Activated B cell treated with CpG ODN at 0.5 μM for 24 hours (primary cell): ENCODE measurements around the gene TP53I13. TPM values are rescaled to one million over a fixed set of nuclear protein-coding genes. Genes with fewer than 3 reads are reported as not detected.

ENCODE experiments used
- ATAC-seq: fragments of 200-7000 bp; cut with Tn5 transposase; one replicate; pipeline ENCODE4 v1.10.0; 2021; ENCODE audit warnings: low read depth, mild to moderate bottlenecking, moderate library complexity
- CTCF ChIA-PET: fragments of 350-600 bp; sonication (Branson Sonifier 250); formaldehyde crosslinking; loops from one replicate; lab custom pipeline; 2021; ENCODE audit warnings: antibody characterized with exemption; lab: Charles Lee
- POLR2A ChIA-PET: fragments of 350-600 bp; sonication (Branson Sonifier 250); formaldehyde crosslinking; loops from one replicate; lab custom pipeline; 2021; ENCODE audit warnings: antibody characterized with exemption; lab: Charles Lee
- DNase-seq: peaks from one replicate; pipeline ENCODE4 v3.0.0; 2022
- H3K27ac Mint-ChIP-seq: one replicate; pipeline ENCODE4 v1.8.0; 2020; ENCODE audit warnings: mixed read lengths
- H3K27me3 Mint-ChIP-seq: one replicate; pipeline ENCODE4 v1.8.0; 2021; ENCODE audit warnings: mixed read lengths
- H3K36me3 Mint-ChIP-seq: one replicate; pipeline ENCODE4 v1.8.0; 2021; ENCODE audit warnings: low read depth, mixed read lengths
- H3K4me1 Mint-ChIP-seq: one replicate; pipeline ENCODE4 v1.8.0; 2021; ENCODE audit warnings: mixed read lengths
- H3K4me3 Mint-ChIP-seq: one replicate; pipeline ENCODE4 v1.8.0; 2020; ENCODE audit warnings: mild to moderate bottlenecking, mixed read lengths
- H3K9me3 Mint-ChIP-seq: one replicate; pipeline ENCODE4 v1.8.0; 2020; ENCODE audit warnings: mixed read lengths
- intact Hi-C: fragments of 100-400 bp; cut with micrococcal nuclease; formaldehyde crosslinking; loops from one replicate; pipeline ENCODE4 v1.15.1; 2024
- total RNA-seq: library from RNA; stranded (reverse); gene quantifications from 2 replicates; pipeline ENCODE4 v1.2.3, GENCODE V29; 2022
- TF ChIP-seq, protein P1 (sequence below): fragments of 200-600 bp; IDR thresholded peaks from one replicate; pipeline ENCODE4 v1.8.0; 2022; ENCODE audit warnings: antibody characterized with exemption, mild to moderate bottlenecking

Gene TP53I13
- total RNA-seq, 1 donor from 2014 or later, result 71.2 TPM

DNA sequence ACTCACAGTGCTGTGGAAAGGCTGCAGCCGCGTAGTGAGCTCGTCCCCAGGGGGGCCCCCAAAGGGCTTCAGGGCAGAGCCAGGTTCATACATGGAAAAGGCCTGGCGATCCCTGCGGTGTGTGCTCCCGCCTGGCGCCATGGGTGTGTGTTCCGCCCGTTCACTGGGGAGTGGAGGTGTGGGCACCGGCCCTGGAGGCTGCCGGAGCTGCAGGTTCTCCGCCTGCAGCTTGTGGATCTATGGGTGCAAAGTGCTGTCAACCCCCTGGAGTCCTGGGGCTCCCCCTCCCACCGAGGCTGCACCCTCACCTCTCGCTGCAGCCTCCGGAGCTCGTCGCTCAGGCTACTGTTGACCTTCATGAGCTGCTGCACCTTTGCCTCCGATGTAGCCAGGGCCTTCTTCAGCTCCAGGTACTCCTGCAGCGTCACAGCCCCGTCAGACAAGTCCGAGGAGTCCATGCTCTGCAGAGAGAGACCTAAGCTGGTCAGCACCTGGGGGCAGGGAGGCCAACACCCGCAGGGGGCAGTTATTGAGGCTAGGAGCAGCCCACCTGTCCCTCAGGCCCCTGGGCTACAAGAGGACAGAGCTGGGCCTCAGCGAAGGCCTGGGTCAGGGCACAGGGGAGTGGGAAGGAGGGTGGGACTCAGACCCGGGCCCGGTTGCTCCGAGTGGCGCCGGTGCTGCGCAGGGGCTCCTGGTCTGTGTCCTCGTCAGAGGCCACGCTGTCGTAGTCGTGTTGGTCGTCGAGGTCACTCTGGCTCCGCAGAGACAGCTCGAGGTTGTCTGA, 7.9 kb downstream of the TP53I13 start:
- intact Hi-C loops, result no loop called here
- Mint-ChIP-seq H3K4me1 (peaks cover 21% of the 10 kb centered on the region), H3K36me3 (peaks cover 56% of the 10 kb centered on the region), H3K4me3 (no peak overlapping the region), H3K27me3 (no peaks in the 10 kb centered on the region), H3K9me3 (no peaks in the 10 kb centered on the region), H3K27ac (no peak overlapping the region)
- TF ChIP-seq, protein P1, sequence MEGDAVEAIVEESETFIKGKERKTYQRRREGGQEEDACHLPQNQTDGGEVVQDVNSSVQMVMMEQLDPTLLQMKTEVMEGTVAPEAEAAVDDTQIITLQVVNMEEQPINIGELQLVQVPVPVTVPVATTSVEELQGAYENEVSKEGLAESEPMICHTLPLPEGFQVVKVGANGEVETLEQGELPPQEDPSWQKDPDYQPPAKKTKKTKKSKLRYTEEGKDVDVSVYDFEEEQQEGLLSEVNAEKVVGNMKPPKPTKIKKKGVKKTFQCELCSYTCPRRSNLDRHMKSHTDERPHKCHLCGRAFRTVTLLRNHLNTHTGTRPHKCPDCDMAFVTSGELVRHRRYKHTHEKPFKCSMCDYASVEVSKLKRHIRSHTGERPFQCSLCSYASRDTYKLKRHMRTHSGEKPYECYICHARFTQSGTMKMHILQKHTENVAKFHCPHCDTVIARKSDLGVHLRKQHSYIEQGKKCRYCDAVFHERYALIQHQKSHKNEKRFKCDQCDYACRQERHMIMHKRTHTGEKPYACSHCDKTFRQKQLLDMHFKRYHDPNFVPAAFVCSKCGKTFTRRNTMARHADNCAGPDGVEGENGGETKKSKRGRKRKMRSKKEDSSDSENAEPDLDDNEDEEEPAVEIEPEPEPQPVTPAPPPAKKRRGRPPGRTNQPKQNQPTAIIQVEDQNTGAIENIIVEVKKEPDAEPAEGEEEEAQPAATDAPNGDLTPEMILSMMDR, result no peak
- ChIA-PET CTCF (interaction anchor here (1.3 to 9.0 kb wide), 5 partner anchors 16 to 206 kb away, joined by 3 to 70 read pairs (median 6); partner anchors contain the start of gene ANKRD13B), POLR2A (interaction anchor here (0.7 to 1.8 kb wide), 3 partner anchors 9 to 14 kb away, joined by 3 to 7 read pairs (median 3); no protein-coding TSS in a partner anchor)
- no peak for ATAC-seq
- DNase-seq, result no peak

DNA sequence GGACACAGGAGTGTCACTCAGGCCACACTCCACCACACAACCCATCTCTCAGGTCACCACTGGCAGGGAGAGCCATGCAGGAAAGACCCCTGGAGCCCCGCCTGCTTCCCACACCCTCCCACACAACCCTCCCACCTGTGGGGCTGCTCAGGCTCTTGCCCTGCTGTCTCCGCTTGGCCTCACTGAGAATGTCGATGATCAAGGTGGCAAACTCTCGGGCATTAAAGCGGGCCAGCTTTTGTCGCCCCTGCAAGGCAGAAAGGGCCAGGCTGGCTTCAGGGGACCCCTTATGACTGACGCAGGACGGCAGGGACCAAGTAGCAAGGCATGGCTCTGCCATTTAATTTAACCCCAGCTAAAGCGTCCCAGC, 8.5 kb downstream of the TP53I13 start:
- no peaks in the 10 kb centered on the region for H3K9me3 Mint-ChIP-seq
- TF ChIP-seq, protein P1, result no peak
- DNase-seq (no peak), ATAC-seq (no peak)
- no peak overlapping the region for H3K27ac Mint-ChIP-seq
- H3K36me3 Mint-ChIP-seq, result peaks cover 56% of the 10 kb centered on the region
- H3K4me1 Mint-ChIP-seq, result peaks cover 21% of the 10 kb centered on the region
- ChIA-PET POLR2A (interaction anchor here (0.7 to 1.8 kb wide), 2 partner anchors 9 to 14 kb away, joined by 3 to 7 read pairs; no protein-coding TSS in a partner anchor), CTCF (interaction anchor here (1.3 to 9.0 kb wide), 4 partner anchors 16 to 40 kb away, joined by 3 to 70 read pairs (median 30); partner anchors contain the start of gene ANKRD13B)
- intact Hi-C loops, result no loop called here
- H3K4me3 Mint-ChIP-seq, result no peak overlapping the region
- no peaks in the 10 kb centered on the region for H3K27me3 Mint-ChIP-seq

DNA sequence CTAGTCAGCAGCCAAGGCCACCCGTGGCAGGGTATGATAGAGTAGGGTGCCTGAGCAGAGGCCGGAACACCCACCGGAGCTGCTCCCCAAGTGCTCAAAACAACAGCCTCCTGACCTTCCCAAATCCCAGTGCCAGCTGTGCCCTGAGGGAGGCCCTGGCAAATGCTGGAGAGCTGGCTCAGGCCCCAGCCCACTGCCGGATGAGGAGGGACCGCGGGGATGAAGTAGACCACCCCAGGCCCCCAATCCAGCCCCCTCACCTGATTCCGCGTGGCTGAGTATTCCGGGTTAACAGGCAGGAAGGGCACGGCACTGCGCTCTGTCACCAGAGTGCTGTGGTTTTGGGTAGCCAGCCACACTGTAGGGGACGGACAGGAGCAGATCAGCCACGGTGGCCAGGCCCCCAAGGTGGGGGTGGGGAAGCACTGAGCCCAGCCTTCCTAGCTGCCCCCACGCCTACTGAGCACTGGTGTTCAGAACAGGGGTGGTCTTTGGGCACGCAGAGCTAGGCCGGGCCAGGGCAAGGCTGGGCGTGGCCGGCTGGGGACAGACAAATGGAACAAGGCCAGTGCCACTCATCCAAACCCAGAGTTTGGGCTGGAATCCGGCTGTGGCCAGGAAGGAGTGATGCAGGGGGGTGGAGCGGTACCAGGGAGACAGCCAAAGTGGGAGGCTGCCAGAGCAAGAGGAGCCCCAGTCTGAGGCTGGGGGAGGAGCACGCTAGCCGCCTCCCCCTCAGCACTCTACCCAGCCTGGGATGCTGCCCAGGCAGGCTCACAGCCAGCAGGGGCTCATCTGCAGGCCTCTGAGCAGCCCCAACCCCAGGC, 9.1 kb downstream of the TP53I13 start:
- Mint-ChIP-seq H3K9me3 (no peaks in the 10 kb centered on the region), H3K36me3 (peaks cover 62% of the 10 kb centered on the region), H3K4me1 (peaks cover 21% of the 10 kb centered on the region), H3K27ac (no peak overlapping the region), H3K27me3 (no peaks in the 10 kb centered on the region), H3K4me3 (no peak overlapping the region)
- no peak for ATAC-seq
- TF ChIP-seq, protein P1, result no peak
- intact Hi-C loops, result no loop called here
- POLR2A ChIA-PET, result interaction anchor here (0.7 to 5.1 kb wide), 3 partner anchors 10 to 14 kb away, joined by 3 to 32 read pairs (median 7); partner anchors contain the start of gene ANKRD13B
- DNase-seq, result no peak
- CTCF ChIA-PET, result interaction anchor here (1.3 to 9.0 kb wide), 4 partner anchors 15 to 41 kb away, joined by 3 to 70 read pairs (median 30); partner anchors contain the start of gene ANKRD13B

DNA sequence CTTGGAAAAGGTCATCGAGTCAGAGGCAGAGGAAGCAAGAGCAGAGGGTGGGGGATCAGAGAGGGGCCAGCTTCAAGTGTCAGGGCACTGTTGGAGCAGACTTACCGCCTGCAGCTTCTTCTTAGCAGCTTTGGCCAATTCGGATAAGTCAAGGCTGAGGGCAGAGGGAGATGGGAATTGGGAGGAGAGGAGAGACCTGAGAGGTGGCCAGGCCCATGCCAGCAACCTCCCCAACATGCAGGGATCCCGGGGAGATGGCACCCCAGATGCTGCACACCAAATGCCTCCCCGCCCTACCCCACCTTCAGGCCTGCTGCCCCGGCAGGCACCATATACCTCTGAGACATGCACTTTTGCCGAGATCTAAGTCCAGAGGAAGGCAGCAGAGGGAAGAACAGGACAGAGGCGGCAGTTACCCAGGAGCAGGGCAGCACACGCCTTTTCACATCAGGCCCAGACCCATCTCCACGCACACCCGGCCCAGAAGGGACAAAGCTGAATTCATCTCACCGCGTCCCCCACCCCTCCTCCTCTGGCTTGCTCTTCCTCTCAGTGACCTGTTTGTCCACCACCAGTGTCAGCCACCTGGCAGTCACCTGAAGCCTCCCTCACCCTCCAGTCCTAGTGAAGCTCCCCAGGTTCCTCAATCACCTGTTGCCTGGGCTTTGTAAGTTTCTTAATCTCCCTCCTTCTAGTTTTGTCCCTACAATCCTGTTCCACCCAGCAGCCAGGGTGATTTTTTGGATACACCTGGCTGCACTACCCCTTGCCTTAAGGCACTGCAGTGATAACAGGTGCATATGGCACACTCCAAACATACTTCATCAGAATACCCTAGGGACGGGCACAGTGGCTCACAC, 10.4 kb downstream of the TP53I13 start:
- no peak for DNase-seq
- H3K27ac Mint-ChIP-seq, result no peak overlapping the region
- ChIA-PET POLR2A (interaction anchor here (0.7 to 5.1 kb wide), 6 partner anchors 10 to 514 kb away, joined by 3 to 32 read pairs (median 3); partner anchors contain the start of gene ANKRD13B), CTCF (interaction anchor here (1.1 to 9.0 kb wide), 7 partner anchors 12 to 443 kb away, joined by 3 to 70 read pairs (median 4); partner anchors contain the start of genes ABHD15 and ANKRD13B)
- H3K9me3 Mint-ChIP-seq, result no peaks in the 10 kb centered on the region
- intact Hi-C loops, result no loop called here
- peaks cover 60% of the 10 kb centered on the region for H3K36me3 Mint-ChIP-seq
- no peak for ATAC-seq
- TF ChIP-seq, protein P1, result no peak
- H3K4me3 Mint-ChIP-seq, result no peak overlapping the region
- H3K27me3 Mint-ChIP-seq, result no peaks in the 10 kb centered on the region
- peaks cover 26% of the 10 kb centered on the region for H3K4me1 Mint-ChIP-seq
